ENCODE measurements around the gene ARGLU1. TPM values are rescaled to one million over a fixed set of nuclear protein-coding genes. Genes with fewer than 3 reads are reported as not detected.

The ARGLU1 gene
- total RNA-seq, 4 donors from 2014 or later, result 70.8 to 154 (median 122) TPM

GRCh38 chr13:106526738-106527444 lies 41.0 kb downstream of the ARGLU1 start:
- no peak for DNase-seq (ENCODE audit: low spot score)
- ATAC-seq (ENCODE audit: low FRiP score), result no peak
- TF ChIP-seq, protein P1, sequence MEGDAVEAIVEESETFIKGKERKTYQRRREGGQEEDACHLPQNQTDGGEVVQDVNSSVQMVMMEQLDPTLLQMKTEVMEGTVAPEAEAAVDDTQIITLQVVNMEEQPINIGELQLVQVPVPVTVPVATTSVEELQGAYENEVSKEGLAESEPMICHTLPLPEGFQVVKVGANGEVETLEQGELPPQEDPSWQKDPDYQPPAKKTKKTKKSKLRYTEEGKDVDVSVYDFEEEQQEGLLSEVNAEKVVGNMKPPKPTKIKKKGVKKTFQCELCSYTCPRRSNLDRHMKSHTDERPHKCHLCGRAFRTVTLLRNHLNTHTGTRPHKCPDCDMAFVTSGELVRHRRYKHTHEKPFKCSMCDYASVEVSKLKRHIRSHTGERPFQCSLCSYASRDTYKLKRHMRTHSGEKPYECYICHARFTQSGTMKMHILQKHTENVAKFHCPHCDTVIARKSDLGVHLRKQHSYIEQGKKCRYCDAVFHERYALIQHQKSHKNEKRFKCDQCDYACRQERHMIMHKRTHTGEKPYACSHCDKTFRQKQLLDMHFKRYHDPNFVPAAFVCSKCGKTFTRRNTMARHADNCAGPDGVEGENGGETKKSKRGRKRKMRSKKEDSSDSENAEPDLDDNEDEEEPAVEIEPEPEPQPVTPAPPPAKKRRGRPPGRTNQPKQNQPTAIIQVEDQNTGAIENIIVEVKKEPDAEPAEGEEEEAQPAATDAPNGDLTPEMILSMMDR (IDR thresholded peaks at IDR 0.05), result no peak

DNA sequence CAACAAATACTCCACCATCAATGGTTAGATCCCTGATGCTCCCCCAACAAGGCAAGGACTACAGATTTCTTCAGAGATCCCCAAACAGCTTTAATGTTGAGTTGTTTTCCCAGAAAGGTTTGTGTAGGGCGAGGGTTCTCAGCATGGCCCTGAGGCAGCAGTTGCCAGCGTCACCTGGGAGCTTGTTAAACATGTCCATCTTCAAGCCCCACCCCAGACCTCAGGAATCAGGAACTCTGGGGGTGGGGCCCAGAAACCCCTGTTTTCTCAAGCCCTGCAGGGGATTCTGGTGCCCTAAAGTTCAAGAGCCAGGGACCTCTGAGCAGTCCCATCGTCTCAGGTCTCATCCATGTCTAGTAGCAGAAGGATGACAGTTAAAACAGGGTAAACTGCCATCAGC lies 42.1 kb downstream of the ARGLU1 start:
- TF ChIP-seq, protein P1 (IDR thresholded peaks at IDR 0.05), result no peak
- no peak for DNase-seq (ENCODE audit: low spot score)
- no peak for ATAC-seq (ENCODE audit: low FRiP score)

DNA sequence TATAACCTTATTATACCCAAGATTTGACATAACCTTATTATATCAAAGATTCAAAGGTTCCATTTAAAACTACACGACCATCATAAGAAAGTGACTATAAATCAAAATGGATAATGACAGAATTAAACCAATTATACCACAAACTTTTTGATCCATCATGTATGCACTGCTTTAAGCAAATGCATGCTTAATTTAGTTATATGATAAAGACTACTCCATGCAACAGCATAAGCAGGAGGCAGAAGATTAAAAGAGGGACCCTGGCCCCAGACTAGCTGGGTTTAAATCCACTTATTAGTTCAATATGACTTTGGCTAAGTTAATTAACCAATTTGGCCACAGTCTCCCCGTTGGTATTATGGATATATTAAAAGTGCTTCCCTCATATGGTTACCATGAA lies 43.8 kb downstream of the ARGLU1 start:
- no peak for ATAC-seq (ENCODE audit: low FRiP score)

GRCh38 chr13:106523576-106523975 lies 44.4 kb downstream of the ARGLU1 start:
- DNase-seq (ENCODE audit: low spot score) (no peak), ATAC-seq (ENCODE audit: low FRiP score) (no peak)
- TF ChIP-seq, protein P1 (IDR thresholded peaks at IDR 0.05), result no peak

More for the DNA sequence above, 43.8 kb downstream of the ARGLU1 start:
- TF ChIP-seq, protein P1 (IDR thresholded peaks at IDR 0.05), result no peak
- no peak for DNase-seq (ENCODE audit: low spot score)

- DNase-seq (ENCODE audit: low spot score) (no peak), ATAC-seq (ENCODE audit: low FRiP score) (no peak)
- TF ChIP-seq, protein P1 (IDR thresholded peaks at IDR 0.05), result no peak
Measured at GRCh38 chr13:106522898-106523525, 44.9 kb downstream of the ARGLU1 start.

DNA sequence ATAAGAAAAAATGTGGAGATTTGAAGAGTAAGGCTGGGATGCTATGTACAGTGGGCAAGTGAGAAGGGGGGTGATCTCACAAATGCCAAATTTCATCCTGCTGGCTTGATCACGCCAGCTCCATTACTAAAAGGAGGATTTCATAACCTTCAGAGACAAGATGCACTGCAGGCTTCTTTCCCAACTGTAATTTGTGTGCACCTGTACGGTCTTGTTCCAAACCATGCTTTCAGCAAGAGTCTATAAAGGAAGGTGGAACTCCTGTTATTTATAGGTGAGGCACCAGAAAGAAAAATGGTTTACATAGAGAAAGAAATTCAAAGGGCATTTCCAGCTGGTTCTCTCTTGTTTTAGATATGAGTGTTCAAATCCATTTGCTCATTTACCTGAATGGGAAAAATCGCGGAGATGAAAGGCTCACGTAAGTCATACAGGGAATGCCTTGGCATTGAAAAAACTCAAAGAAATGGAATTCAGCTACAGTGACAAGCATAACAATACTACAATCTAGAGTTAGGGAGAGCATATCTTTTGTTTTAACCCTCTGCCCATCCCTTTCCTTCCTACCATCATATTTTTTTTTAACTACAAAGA lies 45.7 kb downstream of the ARGLU1 start:
- DNase-seq (ENCODE audit: low spot score), result no peak
- no peak for ATAC-seq (ENCODE audit: low FRiP score)
- TF ChIP-seq, protein P1 (IDR thresholded peaks at IDR 0.05), result no peak

Measured in omental fat pad (tissue), 4 donors.